Measurements from ENCODE around the gene BEGAIN.

Gene BEGAIN

DNA sequence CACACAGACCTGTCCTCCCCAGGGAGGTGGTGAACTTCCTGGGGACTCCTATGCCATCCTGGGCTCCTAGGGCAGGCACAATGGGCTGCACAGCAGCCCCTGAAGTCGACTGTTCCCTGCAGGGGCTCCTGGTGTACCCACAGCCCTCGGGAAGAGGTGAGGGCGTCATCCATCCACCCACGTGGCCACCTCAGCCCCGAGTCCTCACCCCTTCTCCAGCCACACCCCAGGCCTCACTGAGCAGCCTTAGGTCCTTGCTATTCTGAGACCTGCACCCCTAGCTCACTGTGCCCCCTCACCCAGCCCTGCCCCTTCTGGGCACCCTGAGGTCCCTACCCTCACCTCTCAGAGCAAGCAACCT, 38.9 kb downstream of the BEGAIN start:
- no peak for DNase-seq

DNA sequence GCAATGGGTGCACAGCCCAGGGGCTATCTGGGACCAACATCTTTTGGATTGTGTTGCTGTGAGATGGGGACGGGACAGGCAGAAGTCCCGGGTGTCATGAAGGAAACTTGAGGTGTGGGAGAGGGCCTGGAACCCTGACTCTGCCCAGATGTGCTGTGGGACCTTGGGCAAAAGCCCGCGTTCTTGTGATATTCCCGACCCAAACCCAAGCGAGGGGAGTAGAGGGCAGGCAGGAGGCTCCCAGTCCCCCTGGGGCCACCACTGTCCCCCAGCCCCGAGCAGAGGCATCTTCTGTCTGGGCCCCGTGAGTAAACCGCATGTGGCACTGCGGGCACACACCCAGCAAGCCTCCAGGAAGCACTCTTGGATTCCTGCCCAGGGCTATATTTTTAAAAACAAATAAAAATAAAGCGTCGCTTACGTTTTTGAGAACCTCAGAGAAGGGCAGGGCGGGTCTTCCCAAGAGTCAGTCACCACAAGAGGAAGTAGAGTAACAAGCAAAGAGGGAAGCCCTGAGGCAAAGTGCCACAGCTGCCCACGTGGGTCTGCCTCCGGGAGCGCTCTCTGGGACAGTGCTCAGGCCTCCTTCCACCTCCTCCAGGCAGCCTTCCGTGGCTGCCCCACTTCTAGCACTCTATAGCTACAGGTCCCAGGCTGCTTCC, 39.5 kb downstream of the BEGAIN start:
- DNase-seq, result peak; percentile 86

DNA sequence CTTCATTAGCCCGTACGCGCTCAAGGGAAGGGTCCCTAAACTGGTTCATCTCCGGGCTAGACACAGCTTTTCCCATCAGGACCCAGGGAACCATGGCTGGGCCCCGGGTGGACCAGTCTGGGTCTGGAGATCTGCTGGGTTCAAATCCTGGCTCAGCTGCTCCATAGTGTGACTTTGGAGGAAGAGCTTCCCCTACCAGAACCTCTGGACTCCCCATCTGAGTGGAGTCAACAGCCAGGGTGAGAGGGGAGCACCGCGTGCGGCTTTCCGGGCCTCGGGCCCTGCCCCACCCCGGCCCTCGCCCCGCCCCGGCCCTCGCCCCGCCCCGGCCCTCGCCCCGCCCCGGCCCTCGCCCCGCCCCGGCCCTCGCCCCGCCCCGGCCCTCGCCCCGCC, 41.2 kb downstream of the BEGAIN start:
- DNase-seq, result no peak

DNA sequence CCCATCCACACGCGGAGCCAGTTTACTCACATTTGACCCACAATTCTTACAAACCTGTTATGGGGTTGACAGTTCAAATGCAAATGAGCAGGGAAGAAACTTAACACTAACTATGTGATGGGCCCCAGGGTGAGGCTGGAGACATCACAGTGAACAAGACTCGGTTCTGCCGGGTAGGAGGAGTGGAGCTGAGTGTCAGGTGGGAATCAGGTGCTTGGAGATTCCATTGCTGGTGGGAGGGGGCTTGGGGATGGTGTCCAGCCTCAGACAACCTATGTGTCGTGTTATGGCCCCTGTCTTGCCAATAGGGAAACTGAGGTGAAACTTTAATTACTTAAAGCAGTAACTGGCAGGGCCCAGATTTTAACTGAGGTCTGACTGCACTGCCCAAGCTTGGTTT, 41.9 kb downstream of the BEGAIN start:
- DNase-seq, result no peak

DNA sequence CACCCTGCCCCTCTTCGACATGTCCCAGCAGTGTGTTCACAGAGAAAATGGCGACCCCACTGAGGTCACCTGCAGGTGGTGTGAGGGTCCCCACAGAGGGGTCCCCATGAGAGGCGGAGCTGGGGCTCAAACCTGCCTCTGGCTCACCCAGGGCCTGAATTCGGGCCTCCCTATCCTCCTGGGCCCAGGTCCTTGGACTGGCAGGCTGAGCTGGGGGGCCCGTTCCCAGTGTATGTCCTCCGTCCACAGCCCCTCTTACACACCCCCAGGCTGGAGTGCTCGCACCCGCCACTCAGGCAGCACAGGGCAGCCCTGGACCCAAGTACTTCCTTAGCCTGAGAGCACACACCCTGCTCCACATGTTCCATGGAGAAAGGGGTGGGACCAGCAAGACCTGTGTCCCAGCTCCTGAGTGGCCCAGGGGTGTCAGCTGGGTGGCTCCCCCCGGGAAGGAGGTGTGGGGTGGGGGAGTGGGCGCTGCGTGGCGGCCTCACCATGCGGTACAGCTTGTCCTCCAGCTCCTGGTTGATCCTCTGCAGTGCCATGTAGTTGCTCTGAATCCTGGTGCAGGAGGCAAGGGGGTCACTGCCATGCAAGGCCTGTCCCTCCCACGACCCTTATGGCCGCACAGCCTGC, 42.6 kb downstream of the BEGAIN start:
- DNase-seq, result no peak

DNA sequence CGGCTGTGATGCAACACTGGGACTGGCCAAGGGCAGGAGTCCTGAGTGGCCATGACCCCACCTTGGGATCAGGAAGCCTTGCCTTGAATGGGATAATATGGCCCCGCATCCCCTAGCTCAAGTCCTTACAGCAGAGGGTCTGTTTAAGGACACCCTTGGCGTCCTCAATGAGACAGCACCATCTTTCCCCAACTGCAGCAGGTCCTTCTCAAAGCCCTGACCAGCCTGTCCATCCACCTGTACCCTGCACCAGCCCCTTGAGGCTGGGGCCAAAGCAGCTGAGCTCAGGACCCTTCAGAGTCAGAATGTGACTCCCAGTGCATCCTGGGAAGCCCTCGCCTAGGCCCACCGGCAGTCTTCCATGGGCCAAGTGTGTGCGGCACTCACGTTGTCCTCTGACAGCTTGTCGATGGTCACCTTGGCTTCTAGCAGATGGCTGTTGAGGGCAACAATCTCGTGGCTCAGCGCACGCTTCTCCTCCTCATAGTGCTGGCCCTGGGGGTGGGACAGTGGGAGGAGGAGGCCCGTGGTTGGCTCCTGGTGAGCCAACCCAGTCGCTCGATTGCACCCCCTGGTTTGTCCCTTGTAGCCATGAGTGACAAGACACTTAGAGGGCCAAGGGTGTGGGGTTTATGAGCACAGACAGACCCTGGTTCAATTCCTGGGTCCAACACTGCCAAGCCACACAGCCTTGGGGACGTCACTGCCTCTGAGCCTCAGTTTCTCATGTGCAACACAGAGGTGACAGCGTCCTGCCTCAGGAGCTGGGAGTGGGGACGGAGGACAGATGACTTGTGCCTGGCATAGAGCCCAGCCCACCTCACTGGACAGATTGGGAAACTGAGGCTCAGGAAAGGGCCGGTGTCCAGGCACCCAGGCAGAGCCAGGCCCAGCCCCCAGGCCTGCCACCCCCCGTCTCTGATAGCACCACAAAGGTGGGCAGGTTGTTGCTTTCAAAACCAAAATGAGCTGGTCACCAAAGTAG, 43.5 kb downstream of the BEGAIN start:
- DNase-seq, result no peak

DNA sequence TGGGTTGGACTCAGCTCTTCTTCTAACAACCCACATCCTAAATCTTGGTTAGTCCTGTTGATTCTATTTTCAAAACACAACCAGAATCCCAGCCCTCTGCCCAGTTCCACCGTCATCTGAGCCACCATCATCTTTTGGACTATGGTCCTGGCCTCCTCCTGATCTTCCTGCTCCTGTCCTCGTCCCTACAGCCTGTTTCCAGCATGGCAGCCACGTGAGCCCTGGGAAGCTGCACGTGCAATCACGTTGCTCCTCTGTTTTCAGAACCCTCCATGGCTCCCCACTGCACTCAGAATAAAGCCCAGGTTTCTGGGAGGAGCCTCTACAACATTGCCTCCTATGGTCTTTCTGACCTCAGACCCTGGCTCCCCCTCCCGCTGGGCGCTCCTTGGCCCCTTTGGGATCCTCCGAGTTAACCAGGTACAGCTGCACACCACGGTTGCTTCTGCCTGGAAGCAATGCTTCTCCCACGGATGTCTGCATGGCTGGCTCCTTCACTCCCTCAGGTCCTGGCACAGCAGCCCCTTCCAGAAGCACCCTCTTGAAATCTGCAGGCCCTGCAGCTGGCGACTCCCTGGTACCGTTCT, 44.5 kb downstream of the BEGAIN start:
- DNase-seq, result no peak

DNA sequence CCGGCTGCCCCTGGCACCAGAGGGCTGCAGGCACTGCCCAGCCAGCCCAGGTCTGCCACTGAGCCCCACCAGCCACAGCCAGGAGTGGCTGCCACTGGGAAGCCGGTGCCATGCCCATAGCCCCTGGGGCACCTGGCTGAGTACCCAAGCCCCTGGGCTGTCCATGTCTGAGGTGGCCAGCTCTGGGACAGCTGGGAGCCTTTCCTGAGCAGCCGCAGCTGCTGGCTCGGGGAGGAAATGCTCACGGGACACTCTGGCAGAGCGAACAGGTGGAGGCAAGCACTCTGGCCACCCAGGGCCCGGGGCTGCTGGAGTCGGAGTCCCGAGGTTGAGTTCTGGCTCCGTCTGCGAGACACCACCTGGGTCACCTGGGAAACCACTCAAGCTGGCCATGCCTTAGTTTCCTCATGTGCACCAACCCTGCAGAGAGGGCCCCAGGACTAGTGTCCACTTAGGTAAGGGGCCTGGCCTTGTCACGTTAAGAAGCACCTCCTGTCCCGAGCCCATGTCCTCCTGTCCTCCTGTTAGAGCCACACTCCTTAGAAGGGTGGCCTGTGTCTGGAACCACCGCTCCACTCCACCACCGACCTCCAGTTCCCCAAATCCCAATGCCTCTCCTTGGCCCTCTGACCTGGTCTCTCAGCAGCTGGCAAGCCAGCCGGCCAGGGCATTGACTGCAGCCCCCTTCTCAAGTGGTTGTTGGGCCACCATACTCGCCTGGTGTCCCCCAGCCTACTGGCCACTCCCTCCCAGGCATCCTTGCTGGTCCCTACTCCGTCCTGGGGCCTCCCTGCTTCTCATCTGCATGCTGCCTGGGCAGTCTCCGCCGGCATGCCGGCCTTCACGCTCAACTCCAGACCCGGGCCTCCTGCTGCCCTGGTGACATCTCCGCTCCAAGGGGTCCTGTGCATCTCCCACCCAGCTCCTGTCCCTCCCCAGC, 45.3 kb downstream of the BEGAIN start:
- no peak for DNase-seq

DNA sequence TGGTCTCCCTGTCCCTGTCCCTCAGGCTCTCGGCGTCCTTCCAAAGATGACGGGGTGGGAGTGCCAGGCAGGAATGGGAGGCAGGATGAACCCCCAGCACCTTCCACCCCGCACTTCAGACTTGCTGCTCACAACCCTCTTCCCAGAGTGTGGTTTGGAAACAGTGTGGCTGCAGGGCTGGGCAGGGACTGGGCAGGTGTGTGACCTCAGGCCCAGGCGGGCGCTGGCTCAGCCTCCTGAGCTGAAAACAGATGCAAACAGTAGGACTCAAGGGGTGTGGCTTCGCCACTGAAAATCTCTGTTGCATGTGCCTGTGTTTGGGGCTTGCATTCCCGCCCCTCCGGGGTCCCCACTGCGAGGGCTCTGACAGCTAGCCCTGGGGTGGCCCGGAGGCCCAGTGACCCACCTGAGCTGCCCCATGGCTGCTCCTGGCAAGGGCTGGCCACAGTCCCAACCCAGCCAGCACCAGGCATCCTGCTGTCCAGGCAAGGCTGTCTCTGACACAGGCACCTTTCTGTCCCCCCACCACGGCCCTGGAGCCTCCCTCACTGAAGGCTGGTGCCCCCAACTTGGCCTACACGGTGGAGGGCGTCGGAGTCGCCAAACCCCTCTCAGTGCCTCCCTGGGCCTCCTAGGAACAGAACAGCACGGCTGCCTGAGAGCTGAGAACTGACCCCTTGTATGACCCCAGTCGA, 46.1 kb downstream of the BEGAIN start:
- DNase-seq, result no peak

DNA sequence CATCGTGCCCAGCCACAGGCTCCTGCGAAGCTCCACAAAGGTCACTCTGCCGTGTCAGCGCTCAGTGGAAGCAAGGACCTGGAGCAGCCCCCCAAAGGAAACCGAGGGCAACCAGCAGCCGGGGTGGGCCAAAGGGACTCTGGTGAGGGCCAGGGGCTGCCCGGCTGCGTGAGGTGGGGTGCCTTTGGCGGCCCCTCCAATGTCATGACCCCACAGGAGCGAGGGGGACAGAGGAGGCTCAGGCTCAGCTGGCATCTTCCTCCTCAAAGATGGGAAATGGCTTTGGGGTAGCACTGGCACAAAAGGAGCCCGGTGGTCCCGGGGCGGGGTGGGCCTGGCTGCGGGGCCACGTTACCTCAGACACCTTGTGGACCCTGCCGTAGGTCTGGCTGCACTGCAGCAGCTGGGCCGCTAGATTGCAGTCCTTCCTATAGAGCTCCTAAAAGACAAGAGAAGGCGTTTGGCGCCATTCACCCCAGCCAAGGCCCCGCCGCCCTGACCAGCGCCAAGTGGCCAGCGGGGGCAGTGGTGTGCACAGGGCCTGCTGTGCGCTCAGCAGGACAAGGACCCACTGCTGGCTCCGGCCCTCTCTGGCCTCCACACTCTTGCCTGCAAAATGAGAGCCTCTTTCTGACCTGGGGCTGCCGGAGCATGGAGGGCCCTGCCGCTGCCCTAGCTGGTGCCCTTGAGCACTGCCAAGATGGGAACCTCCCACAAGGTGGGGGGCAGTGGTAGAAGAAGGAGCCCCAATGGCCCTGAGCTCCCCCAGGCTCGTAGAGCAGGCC, 46.9 kb downstream of the BEGAIN start:
- no peak for DNase-seq

DNA sequence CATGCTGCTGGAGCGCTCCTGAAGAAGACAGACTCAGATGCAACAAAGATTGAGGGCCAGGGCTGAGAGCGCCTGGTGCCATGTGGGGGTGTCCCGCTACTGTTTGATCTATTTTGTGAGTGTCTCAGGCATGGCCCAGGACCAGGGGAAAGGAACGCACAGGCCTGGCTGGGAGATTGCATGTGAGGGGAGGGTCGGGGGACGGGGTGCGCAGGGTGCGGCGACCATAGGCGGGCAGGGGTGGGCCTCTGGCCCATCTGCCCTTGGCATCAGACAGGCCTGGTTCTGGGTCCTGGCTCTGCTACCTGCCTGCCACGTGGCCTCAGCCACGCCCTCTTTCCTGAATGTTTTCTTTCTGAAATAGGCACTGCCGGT, 47.5 kb downstream of the BEGAIN start:
- DNase-seq, result no peak

DNA sequence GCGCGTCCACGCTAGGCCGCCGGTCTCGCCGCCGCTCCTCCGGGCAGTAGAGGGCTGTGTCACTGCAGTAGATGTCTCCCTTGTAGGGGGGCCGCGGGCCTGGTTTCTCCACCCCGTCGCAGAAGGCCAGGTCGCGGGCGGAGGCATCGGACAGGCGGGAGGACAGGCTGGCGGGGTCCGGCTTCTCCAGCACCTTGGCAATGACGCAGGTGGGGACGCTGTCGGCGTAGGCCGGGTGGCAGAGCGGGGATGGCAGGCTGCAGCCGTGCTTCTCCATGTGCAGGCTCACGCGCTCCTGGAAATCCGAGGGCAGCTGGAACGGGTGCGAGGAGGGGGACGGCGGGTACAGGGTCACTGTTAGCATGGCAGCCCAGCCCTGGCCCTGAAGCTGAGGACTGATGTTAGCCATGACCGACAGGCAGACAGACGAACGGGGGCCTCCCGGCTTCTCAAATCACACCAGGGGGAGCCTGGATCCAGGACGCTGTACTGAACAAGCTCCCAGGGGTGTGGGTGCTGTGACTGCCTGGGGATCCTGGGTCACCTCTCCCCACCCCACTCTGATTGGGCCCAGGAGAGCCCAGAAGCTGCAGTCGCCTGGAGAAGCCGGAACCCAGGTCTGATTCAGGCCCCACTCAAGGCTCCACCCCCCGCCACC, 48.1 kb downstream of the BEGAIN start:
- DNase-seq, result no peak

DNA sequence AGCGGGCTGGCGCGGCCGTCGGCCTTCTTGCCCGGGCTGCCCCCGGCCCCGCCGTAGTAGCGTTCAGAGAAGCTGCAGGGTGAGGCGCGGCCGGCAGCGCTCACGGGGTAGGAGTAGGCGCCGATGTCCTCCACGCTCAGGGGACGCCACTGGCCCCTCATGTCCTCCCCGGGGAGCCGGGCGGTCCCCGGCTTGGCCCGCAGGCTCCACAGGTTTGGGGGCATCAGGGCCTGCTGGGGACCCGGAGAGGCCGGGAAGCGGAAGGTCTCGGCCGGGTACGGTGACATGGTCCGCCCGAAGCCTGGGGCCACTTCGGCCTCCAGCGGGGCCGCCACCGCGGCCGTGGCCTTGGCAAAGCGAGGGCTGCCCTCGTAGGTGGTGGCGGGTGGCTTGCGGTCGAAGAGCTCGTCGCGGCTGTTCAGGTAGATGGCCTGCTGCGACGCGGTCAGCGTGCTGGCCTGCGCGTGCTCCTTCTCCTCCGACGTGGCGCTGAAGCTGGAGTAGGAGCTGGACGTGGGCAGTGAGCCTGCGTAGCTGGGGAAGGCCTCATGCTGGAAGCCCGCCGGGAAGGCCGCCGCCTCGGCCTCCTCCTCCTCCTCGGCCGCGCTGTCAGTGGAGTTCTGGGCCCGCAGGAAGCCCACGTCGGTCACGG, 48.7 kb downstream of the BEGAIN start:
- no peak for DNase-seq

DNA sequence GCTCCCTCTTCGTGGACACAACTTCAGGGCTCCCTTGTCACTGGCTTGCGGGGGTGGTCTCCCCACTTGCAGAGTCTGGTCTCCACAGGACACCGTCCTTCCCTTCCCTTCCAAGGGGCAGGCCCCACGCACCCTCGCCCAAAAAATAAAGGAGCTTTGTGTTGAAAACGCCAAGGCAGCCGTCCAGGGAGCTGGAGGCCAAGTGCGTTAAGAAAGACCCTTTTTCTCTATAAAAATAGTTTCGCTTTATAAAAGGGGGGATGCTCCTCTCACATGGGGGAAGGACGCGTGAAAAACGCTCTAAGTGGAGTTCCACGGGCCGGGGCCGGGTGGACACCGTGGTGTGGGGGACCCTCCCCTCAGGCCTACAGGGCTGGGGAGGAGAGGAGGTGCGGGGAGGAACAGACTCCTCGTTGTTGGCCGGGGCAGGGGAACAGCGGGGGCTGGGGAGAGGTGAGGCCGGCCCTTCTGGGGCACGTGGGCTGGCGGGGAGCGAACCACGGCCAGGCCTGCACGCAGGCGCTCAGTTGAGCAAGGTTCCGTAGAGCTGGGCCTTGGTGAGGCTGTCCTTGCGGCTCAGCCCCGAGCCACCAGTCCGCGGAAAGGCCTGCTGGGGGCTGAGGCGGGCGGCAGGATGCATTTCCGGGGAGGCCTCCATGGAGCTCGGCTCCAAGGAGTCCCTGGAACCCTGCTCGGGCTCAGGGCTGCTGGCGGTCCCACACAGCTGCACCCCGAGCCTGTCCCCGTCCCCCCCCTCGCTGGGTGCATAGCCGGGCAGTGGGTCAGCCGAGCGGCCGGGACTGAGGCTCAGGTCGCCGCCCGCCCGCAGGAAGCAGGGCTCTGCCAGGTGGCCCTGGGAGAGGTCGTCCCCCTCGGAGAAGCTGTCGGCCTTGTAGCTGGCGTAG, 49.5 kb downstream of the BEGAIN start:
- no peak for DNase-seq

DNA sequence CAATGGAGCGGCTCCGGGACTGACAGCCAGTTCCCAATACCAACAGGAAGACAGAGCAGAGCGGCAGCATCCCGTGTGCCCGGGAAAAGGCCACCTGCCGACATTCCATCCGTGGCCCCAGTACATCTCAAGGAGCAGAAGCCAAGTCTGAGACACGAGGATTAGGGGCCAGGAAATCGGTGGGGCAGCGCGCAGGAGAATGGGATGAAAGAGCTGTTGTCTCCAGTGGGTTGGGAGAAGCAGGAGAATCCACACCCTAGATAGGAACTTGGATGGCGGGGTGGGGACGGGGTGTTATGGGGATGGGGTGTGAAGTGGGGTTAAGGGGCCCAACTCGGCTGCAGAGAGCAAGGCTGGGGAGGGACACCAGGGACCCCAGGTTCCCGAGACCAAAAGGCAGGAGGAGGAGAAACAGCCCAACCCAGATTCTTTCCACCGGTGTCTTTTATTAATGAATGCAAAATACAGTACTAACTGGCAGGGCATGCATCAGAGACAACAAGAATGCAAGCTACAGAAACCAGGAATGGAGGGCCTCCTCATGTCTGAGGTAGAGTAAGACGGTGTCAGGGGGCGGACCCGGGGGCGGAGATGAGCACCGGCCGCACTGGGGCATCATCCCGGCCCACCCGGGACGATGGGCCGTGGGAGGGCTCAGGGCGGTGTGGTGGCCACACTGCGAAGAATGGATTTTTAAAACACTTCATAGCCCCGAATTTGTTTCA, 50.3 kb downstream of the BEGAIN start:
- DNase-seq, result no peak

DNA sequence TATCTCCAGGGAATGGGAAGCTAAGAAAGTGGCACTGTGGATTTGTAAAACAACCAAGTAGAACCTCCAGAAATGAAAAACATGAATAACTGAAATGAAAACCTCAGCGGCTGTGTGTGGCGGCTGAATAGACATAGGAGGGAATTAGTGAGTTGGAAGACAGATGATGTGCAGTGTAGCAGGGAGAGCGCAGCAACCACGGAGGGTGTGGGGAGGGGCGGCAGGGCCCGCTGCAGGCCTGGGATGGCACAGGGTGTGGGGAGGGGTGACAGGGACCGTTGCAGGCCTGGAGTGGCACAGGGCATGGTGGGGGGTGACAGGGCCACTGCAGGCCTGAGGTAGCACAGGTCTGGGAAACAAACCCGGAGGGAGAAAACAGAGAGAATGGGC, 51.1 kb downstream of the BEGAIN start:
- no peak for DNase-seq

DNA sequence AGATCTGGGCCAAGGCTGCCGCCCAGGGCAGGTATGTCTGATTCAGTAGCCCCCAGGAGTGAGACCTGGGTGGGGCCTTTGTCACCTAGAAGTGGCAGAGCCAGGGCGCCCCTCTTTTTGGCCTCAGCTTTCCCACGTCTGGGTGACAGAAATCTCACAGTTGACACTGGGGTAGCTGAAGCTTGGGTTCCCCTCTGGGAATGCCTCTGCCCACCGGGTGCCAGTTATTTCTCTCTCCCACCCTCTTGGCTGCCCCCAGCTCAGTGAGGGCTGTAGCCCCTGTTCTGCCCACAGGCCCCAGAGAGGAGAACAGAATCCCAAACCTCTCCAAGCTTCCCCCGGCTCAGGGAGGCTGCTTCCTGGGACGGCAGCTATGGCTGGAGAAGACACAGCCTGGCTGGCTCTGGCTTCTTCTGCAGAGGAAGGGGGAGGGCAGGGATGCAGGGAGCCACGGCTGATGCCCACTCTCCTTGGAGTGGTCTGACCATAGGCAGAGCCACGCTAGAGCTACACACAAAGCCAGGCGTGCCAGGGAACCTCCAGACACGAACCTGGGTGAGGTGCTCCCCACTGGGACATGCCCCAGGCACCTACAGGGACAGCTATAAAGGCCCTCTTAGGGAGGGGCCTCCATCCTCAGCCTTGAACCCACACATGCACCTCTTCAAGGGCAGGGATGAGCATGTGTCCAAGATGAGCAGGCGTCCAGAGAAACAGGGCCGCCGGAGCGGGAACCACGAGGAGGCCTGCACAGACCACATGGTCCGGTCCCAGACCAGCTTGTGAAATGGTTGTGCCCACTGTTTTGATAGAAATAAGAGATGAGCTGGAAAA, 51.7 kb downstream of the BEGAIN start:
- no peak for DNase-seq

All from KG1 (cell line).